GM12873 (cell line): Measurements from ENCODE around the gene PDZD11.

Experiments used
- CTCF ChIP-seq: IDR thresholded peaks from 2 replicates; pipeline ENCODE4 v1.5.1; 2012; ENCODE audit warnings: low read depth, mild to moderate bottlenecking, moderate library complexity, low read length, control low read depth; ENCODE audit not compliant: insufficient read depth; ENCODE audit errors: missing control alignments

The PDZD11 gene

GRCh38 chrX:70240751-70241150 is 49.0 kb downstream of the PDZD11 start:
- TF ChIP-seq CTCF, result no peak
